GM12801 (cell line): ENCODE measurements around the gene OR13H1.

Experiments
- CTCF ChIP-seq: IDR thresholded peaks from one replicate; pipeline ENCODE4 v1.5.1; 2011; ENCODE audit warnings: control low read depth; ENCODE audit not compliant: insufficient read length; ENCODE audit errors: extremely low read depth

The OR13H1 gene

GRCh38 chrX:131543774-131544173 lies at the start of gene OR13H1:
Gene OR13H1 (plus strand): TSS chrX:131544074. CDS start chrX:131544074, 0 bp downstream.
- TF ChIP-seq CTCF = no peak

- TF ChIP-seq CTCF = no peak
Measured at GRCh38 chrX:131513159-131513914, 30.5 kb upstream of the OR13H1 start.

- TF ChIP-seq CTCF = no peak
Measured at GRCh38 chrX:131521824-131522223, 22.1 kb upstream of the OR13H1 start.

- no peak for TF ChIP-seq CTCF
Measured at GRCh38 chrX:131544218-131544617, 344 bp downstream of the OR13H1 start.

- TF ChIP-seq CTCF = no peak
Measured at GRCh38 chrX:131549011-131549410, 5.1 kb downstream of the OR13H1 start.

- no peak for TF ChIP-seq CTCF
Measured at GRCh38 chrX:131558562-131558961, 14.7 kb downstream of the OR13H1 start.

GRCh38 chrX:131564553-131565229 lies 20.8 kb downstream of the OR13H1 start:
- TF ChIP-seq CTCF = no peak
